H1 (cell line): ENCODE results near the gene ORAI1. TPM values are rescaled to one million over a fixed set of nuclear protein-coding genes. Genes with fewer than 3 reads are reported as not detected.
A peak's percentile ranks its signal among the peaks of the same experiment; 100 is the strongest.

Source experiments
- CTCF ChIA-PET: fragments of 300-600 bp; sonication (Branson Sonifier 250); formaldehyde crosslinking; loops from one replicate; lab custom pipeline; 2021; ENCODE audit not compliant: partially characterized antibody; lab: Charles Lee
- POLR2A ChIA-PET: fragments of 300-600 bp; sonication (Branson Sonifier 250); formaldehyde crosslinking; loops from one replicate; lab custom pipeline; 2021; ENCODE audit warnings: inconsistent platforms; ENCODE audit not compliant: partially characterized antibody; lab: Charles Lee
- DNase-seq, 2 experiments: peaks; one replicate each; pipeline versions ENCODE4 v3.0.0 to v3.0.0-alpha.2; 2010 to 2022; ENCODE audit warnings: low spot score in 2 of 2, low read depth in 1 of 2, mixed read lengths in 1 of 2
- FAIRE-seq: peaks from 2 replicates; lab custom pipeline; 2011; peaks lifted over from hg19 to GRCh38; lab: Jason Lieb, UNC
- H2AFZ ChIP-seq: 2 replicates; pipeline ENCODE4 v1.8.1; 2012; ENCODE audit warnings: low read length, inconsistent platforms
- H2AK5ac ChIP-seq: 2 replicates; pipeline ENCODE4 v1.6.1; 2013; ENCODE audit warnings: low read depth, low read length
- H2BK120ac ChIP-seq: replicated peaks from 2 replicates; pipeline ENCODE3; 2013; ENCODE audit warnings: low read depth, low read length, inconsistent platforms
- H2BK12ac ChIP-seq: 2 replicates; pipeline ENCODE4 v1.6.1; 2013; ENCODE audit warnings: low read depth, low read length
- H2BK15ac ChIP-seq: 2 replicates; pipeline ENCODE4 v1.6.1; 2013; ENCODE audit warnings: low read length
- H2BK20ac ChIP-seq: 2 replicates; pipeline ENCODE4 v1.6.1; 2013; ENCODE audit warnings: low read length
- H2BK5ac ChIP-seq: 2 replicates; pipeline ENCODE4 v1.6.1; 2013; ENCODE audit warnings: low read depth, low read length
- H3K14ac ChIP-seq: 2 replicates; pipeline ENCODE4 v1.6.1; 2013; ENCODE audit warnings: inconsistent platforms; ENCODE audit not compliant: insufficient read length
- H3K18ac ChIP-seq: 2 replicates; pipeline ENCODE4 v1.6.1; 2013; ENCODE audit warnings: low read length; ENCODE audit errors: extremely low read depth
- H3K23ac ChIP-seq: 2 replicates; pipeline ENCODE4 v1.6.1; 2013; ENCODE audit warnings: inconsistent platforms; ENCODE audit not compliant: insufficient read length
- H3K23me2 ChIP-seq: 2 replicates; pipeline ENCODE4 v1.6.1; 2013; ENCODE audit warnings: low read depth, low read length
- H3K27ac ChIP-seq: 2 replicates; pipeline ENCODE4 v1.6.1; 2011; ENCODE audit warnings: low read depth, low read length, inconsistent platforms
- H3K27me3 ChIP-seq, 4 experiments: replicated peaks in 1 of 4; 1 replicate in 1 of 4; 2 replicates in 3 of 4; pipeline versions ENCODE4 v1.6.1 to v1.8.1; 2011 to 2013; ENCODE audit warnings: low read length in 3 of 4, mild to moderate bottlenecking in 3 of 4, inconsistent platforms in 2 of 4, mixed read lengths in 2 of 4, moderate library complexity in 1 of 4; ENCODE audit not compliant: control insufficient read depth in 3 of 4, insufficient read depth in 3 of 4; ENCODE audit errors: extremely low read depth in 1 of 4
- H3K36me3 ChIP-seq, 4 experiments: 2 replicates each; pipeline versions ENCODE4 v1.6.1 to v1.8.1; 2011 to 2013; ENCODE audit warnings: mild to moderate bottlenecking in 4 of 4, low read length in 3 of 4, moderate library complexity in 2 of 4, control low read depth in 1 of 4, inconsistent platforms in 1 of 4; ENCODE audit not compliant: insufficient read depth in 4 of 4, control insufficient read depth in 2 of 4
- H3K4ac ChIP-seq: replicated peaks from 2 replicates; pipeline ENCODE3; 2013; ENCODE audit warnings: low read length, low read depth, mixed read lengths, inconsistent platforms; ENCODE audit not compliant: insufficient read length
- H3K4me1 ChIP-seq, 4 experiments: replicated peaks in 1 of 4; 1 replicate in 1 of 4; 2 replicates in 3 of 4; pipeline versions ENCODE4 v1.6.1 to v1.8.1; 2011 to 2013; ENCODE audit warnings: low read length in 3 of 4, inconsistent platforms in 2 of 4, mixed read lengths in 1 of 4; ENCODE audit not compliant: insufficient read depth in 4 of 4, control insufficient read depth in 3 of 4
- H3K4me2 ChIP-seq, 2 experiments: 2 replicates each; pipeline versions ENCODE4 v1.6.1 to v1.8.1; 2011 to 2013; ENCODE audit warnings: low read depth in 2 of 2, low read length in 2 of 2, control low read depth in 1 of 2, inconsistent platforms in 1 of 2, mild to moderate bottlenecking in 1 of 2; ENCODE audit not compliant: insufficient read depth in 1 of 2
- H3K4me3 ChIP-seq, 4 experiments: fragments of 200-600, 300-600 bp in 1 of 4; sonication (generic), shearing (Covaris generic), sonication (Bioruptor Twin) in 1 of 4; 2 replicates each; pipeline versions ENCODE4 v1.5.1 to v1.8.1; 2011 to 2016; ENCODE audit warnings: low read length in 4 of 4, low read depth in 3 of 4, control low read depth in 2 of 4, inconsistent platforms in 2 of 4, mild to moderate bottlenecking in 2 of 4, mixed read lengths in 1 of 4, moderate library complexity in 1 of 4; ENCODE audit not compliant: insufficient read depth in 2 of 4; ENCODE audit errors: extremely low read depth in 1 of 4
- H3K56ac ChIP-seq: replicated peaks from 2 replicates; pipeline ENCODE3; 2013; ENCODE audit warnings: low read depth, mild to moderate bottlenecking, mixed read lengths, low read length, inconsistent platforms; ENCODE audit not compliant: insufficient read length
- H3K79me1 ChIP-seq: 2 replicates; pipeline ENCODE4 v1.6.1; 2013; ENCODE audit warnings: low read depth, low read length, control low read depth
- H3K79me2 ChIP-seq, 2 experiments: 2 replicates each; pipeline versions ENCODE4 v1.6.1 to v1.8.1; 2012 to 2013; ENCODE audit warnings: low read length in 2 of 2, mild to moderate bottlenecking in 2 of 2, inconsistent platforms in 1 of 2; ENCODE audit not compliant: insufficient read depth in 2 of 2, control insufficient read depth in 1 of 2
- H3K9ac ChIP-seq, 4 experiments: replicated peaks in 1 of 4; 1 replicate in 1 of 4; 2 replicates in 3 of 4; pipeline versions ENCODE4 v1.6.1 to v1.8.1; 2011 to 2013; ENCODE audit warnings: low read depth in 3 of 4, low read length in 3 of 4, control low read depth in 2 of 4, mild to moderate bottlenecking in 2 of 4, moderate library complexity in 2 of 4, inconsistent platforms in 1 of 4; ENCODE audit errors: extremely low read depth in 1 of 4
- H3K9me3 ChIP-seq, 2 experiments: 2 replicates each; pipeline versions ENCODE4 v1.6.1 to v1.8.1; 2012 to 2013; ENCODE audit warnings: mild to moderate bottlenecking in 2 of 2, moderate library complexity in 2 of 2, control low read depth in 1 of 2, inconsistent platforms in 1 of 2, low read depth in 1 of 2, low read length in 1 of 2, mixed read lengths in 1 of 2; ENCODE audit not compliant: insufficient read depth in 2 of 2
- H4K20me1 ChIP-seq, 2 experiments: replicated peaks in 1 of 2; 2 replicates each; pipeline versions ENCODE3 to v1.8.1; 2011 to 2013; ENCODE audit warnings: inconsistent platforms in 2 of 2, low read length in 2 of 2, mild to moderate bottlenecking in 1 of 2; ENCODE audit not compliant: insufficient read depth in 2 of 2, control insufficient read depth in 1 of 2
- H4K5ac ChIP-seq: 2 replicates; pipeline ENCODE4 v1.6.1; 2013; ENCODE audit warnings: low read length, low read depth, mixed read lengths, inconsistent platforms; ENCODE audit not compliant: insufficient read length
- H4K8ac ChIP-seq: 2 replicates; pipeline ENCODE4 v1.8.0; 2013; ENCODE audit warnings: mild to moderate bottlenecking, moderate library complexity, low read length, inconsistent platforms; ENCODE audit not compliant: insufficient read depth; ENCODE audit errors: extremely low read depth
- H4K91ac ChIP-seq: replicated peaks from 2 replicates; pipeline ENCODE3; 2013; ENCODE audit warnings: low read length, mixed read lengths, inconsistent platforms; ENCODE audit not compliant: insufficient read length
- ASH2L ChIP-seq: fragments of 200-600, 300-600 bp; sonication (generic); IDR thresholded peaks from one replicate; pipeline ENCODE4 v1.7.1; 2017; ENCODE audit warnings: low read length
- ATF3 ChIP-seq: IDR thresholded peaks from 2 replicates; pipeline ENCODE4 v1.6.1; 2011; ENCODE audit warnings: low read depth, mild to moderate bottlenecking, low read length; ENCODE audit not compliant: insufficient read depth
- CBX5 ChIP-seq: fragments of 300-800, 300-1000 bp; sonication (generic); IDR thresholded peaks from 2 replicates; pipeline ENCODE4 v1.7.1; 2016; ENCODE audit warnings: antibody characterized with exemption, low read length, low read depth
- CREB1 ChIP-seq: IDR thresholded peaks from 2 replicates; pipeline ENCODE4 v1.6.1; 2012; ENCODE audit warnings: inconsistent platforms
- KDM5A ChIP-seq: fragments of 200-600 bp; IDR thresholded peaks from 2 replicates; pipeline ENCODE4 v1.7.1; 2012; ENCODE audit warnings: mild to moderate bottlenecking, low read length, inconsistent platforms, mixed read lengths
- MAFK ChIP-seq: IDR thresholded peaks from 2 replicates; pipeline ENCODE4 v1.6.1; 2012; ENCODE audit warnings: low read depth, mild to moderate bottlenecking, improper control_type of control experiment, low read length
- SIN3A ChIP-seq, 2 experiments: IDR thresholded peaks in 1 of 2; conservative IDR thresholded peaks in 1 of 2; 2 replicates each; pipeline ENCODE4 v1.6.1; 2011 to 2012; ENCODE audit warnings: low read length in 2 of 2, improper control_type of control experiment in 1 of 2, low read depth in 1 of 2, mild to moderate bottlenecking in 1 of 2
- SIRT6 ChIP-seq: IDR thresholded peaks from one replicate; pipeline ENCODE4 v1.7.1; 2012; ENCODE audit warnings: low read length, inconsistent platforms
- SP4 ChIP-seq: IDR thresholded peaks from 2 replicates; pipeline ENCODE4 v1.6.1; 2012; ENCODE audit warnings: low read length, inconsistent platforms
- SUZ12 ChIP-seq: fragments of 200-600 bp; sonication (generic); IDR thresholded peaks from 2 replicates; pipeline ENCODE4 v1.6.1; 2012; ENCODE audit warnings: mild to moderate bottlenecking, inconsistent platforms, low read length, moderate library complexity, mixed read lengths
- TEAD4 ChIP-seq: IDR thresholded peaks from 2 replicates; pipeline ENCODE4 v1.6.1; 2012; ENCODE audit warnings: low read depth, low read length, inconsistent platforms, mixed read lengths
- ZNF274 ChIP-seq: IDR thresholded peaks from 2 replicates; pipeline ENCODE4 v1.7.0; 2012; ENCODE audit warnings: low read length, borderline replicate concordance; ENCODE audit errors: extremely low read depth
- WGBS, 2 experiments: shearing (Covaris generic) in 1 of 2; methylation state at CpG; one replicate each; pipeline versions ENCODE4 v1.1.6 to v1.1.7; 2013 to 2015; ENCODE audit warnings: low lambda C conversion rate in 2 of 2, mixed read lengths in 2 of 2, inconsistent platforms in 1 of 2, low coverage in 1 of 2, missing lambda C conversion rate in 1 of 2; ENCODE audit not compliant: insufficient replicate concordance in 2 of 2, insufficient coverage in 1 of 2, insufficient read length in 1 of 2; ENCODE audit errors: extremely low coverage in 1 of 2, missing lambda C conversion rate in 1 of 2; 5-methylcytosine and 5-hydroxymethylcytosine counted together
- polyA plus RNA-seq, 7 experiments: library from polyadenylated mRNA; depleted of rRNA in 3 of 7; stranded (reverse) in 5 of 7; unstranded in 2 of 7; fragments of >200 nt in 5 of 7; fragments of 200-250 nt in 2 of 7; gene quantifications; 1 replicate in 5 of 7; 2 replicates in 1 of 7; 4 replicates in 1 of 7; pipeline versions ENCODE4 v1.2.1 to v1.2.3, GENCODE V29; 2011 to 2013; ENCODE audit warnings: missing spikeins in 2 of 7, mixed read lengths in 2 of 7
- total RNA-seq: library from RNA; stranded (reverse); fragmentation: NEBNext Ultra II Directional; extraction: Animal tissue kit (Norgen Biotek cat#: 25700); gene quantifications from 2 replicates; pipeline ENCODE4 v1.2.1, GENCODE V29; 2021

The ORAI1 gene
- total and polyA plus RNA-seq, 2 of the 8 experiments (the other 6 are each of a cell fraction or from before 2014, with no cell fraction given): 29.9 to 71.5 TPM

DNA sequence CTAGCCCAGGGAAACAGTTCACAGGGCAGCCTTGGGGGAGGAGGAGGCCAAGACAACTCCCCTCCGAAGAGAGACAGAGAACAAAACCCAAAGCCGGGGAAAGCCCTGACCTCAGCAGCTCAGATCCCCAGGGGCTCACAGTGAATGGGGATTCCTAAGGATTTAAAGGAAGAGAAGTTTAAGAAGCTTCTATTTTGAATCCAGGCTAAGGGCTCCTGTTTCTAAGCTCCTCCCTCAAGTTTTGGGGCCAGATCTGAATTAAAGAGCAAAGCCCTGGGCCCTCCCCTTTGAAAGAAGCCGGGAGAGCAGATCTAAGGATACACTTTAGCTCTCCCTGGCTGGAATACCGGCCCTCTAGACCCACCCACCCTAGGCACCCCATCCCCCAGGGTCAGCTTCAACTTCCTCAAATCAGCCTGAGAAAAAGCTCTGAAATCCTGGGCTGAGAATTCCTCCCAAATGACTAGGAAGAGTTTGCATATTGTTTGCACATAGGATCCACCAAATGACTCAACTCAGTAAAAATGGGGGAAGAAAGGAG, 49.4 kb upstream of the ORAI1 start:
- Histone ChIP-seq H3K36me3 (peaks cover 24 to 42% (median 26%) of the 10 kb centered on the region in 4 experiments), H4K5ac (peak overlapping the region; percentile 53), H3K27me3 (no peaks in the 10 kb centered on the region), H2BK20ac (no peak overlapping the region), H3K14ac (no peak overlapping the region), H3K9ac (peak overlapping the region in 3 of 4 experiments; percentile 87 to 90 (median 88); a peak in 6 of 7 replicates), H4K20me1 (peaks cover 0 to 2% of the 10 kb centered on the region in 2 experiments), H4K91ac (peak overlapping the region; percentile 16), H3K4me3 (peak overlapping the region; percentile 60 to 88 (median 81); a peak in 7 of 8 replicates), H3K4ac (no peak overlapping the region), H3K9me3 (no peaks in the 10 kb centered on the region), H2BK5ac (peak overlapping the region; percentile 98), H2BK12ac (peak overlapping the region; percentile 98; the same call in 1 of the 2 replicates), H2BK15ac (0 out of 2 replicates have a peak overlapping the region, but pooled peaks have one; percentile 19), H3K79me2 (peaks cover 0 to 64% of the 10 kb centered on the region in 2 experiments; a peak in 2 of 4 replicates), H3K27ac (peak overlapping the region; percentile 95), H3K56ac (peak overlapping the region; percentile 90), H2AFZ (no peak overlapping the region), H2BK120ac (peak overlapping the region; percentile 89), H3K4me2 (peak overlapping the region; percentile 90 to 100), H2AK5ac (0 out of 2 replicates have a peak overlapping the region, but pooled peaks have one; percentile 93), H4K8ac (no peak overlapping the region), H3K18ac (peak overlapping the region; percentile 98), H3K23me2 (peaks cover 26% of the 10 kb centered on the region), H3K79me1 (peaks cover 15% of the 10 kb centered on the region), H3K4me1 (peaks cover 10 to 24% (median 16%) of the 10 kb centered on the region in 4 experiments), H3K23ac (no peak overlapping the region)
- CTCF ChIA-PET: interaction anchor here (0.6 to 6.6 kb wide), 17 partner anchors 13 to 134 kb away, joined by 3 to 57 read pairs (median 4); partner anchors contain the start of genes MORN3 and ORAI1
- FAIRE-seq: no peak
- 0% methylated on average over 3 of the region's 4 CpGs; no CpG with 5 or more reads in 1 of the 2 experiments for WGBS, 2 experiments
- POLR2A ChIA-PET: interaction anchor here (0.7 to 31.0 kb wide), 23 partner anchors 9 to 227 kb away, joined by 3 to 793 read pairs (median 5); partner anchors contain the start of genes MORN3, ORAI1 and TMEM120B
- DNase-seq: peak; percentile 66 to 78
- no peak for TF ChIP-seq ATF3
- TF ChIP-seq CBX5: no peak
- TF ChIP-seq KDM5A: no peak
- TF ChIP-seq SIRT6: no peak
- TF ChIP-seq MAFK: no peak
- 0 out of 2 replicates have a peak, but pooled peaks have one; percentile 10 for TF ChIP-seq SP4
- peak; percentile 17 to 69; a peak in 1 of 4 replicates for TF ChIP-seq SIN3A (conservative IDR thresholded peaks at IDR 0.05 in 1 of 2, IDR thresholded peaks at IDR 0.05 in 1 of 2; ENCODE audit: low read depth in 1 of 2, low read length in 2 of 2)
- TF ChIP-seq ASH2L: no peak
- TF ChIP-seq ZNF274: no peak
- no peak; the same call in 1 of the 2 replicates for TF ChIP-seq TEAD4
- no peak for TF ChIP-seq SUZ12
- no peak for TF ChIP-seq CREB1
